ENCODE data around the gene GABRB3.

Gene GABRB3

GRCh38 chr15:26772154-26773066 is at the start of gene GABRB3:
GABRB3 (minus strand) TSS chr15:26773066.
- DNase-seq: no peak

GRCh38 chr15:26807517-26808427 is 34.9 kb upstream of the GABRB3 start:
- DNase-seq: no peak

DNA sequence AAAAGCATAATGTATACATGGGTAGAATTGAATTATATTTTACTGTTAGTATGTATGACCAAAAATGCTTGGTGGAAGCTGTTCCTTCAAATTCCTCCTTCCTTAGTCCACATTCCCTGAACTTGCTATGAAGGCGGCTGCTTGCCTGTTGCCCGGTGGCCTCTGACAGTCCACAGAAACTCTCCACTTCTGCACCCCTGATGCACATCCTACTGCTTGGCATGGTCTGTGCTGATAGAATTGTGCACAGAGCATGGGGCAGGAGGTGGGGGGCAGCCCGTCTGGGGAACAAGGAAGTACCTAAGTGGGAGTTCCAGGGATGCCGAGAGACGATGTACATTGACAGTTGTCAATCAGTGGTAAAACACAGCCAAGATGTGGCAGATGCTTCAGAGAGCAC is 33.7 kb upstream of the GABRB3 start:
- DNase-seq: no peak

DNA sequence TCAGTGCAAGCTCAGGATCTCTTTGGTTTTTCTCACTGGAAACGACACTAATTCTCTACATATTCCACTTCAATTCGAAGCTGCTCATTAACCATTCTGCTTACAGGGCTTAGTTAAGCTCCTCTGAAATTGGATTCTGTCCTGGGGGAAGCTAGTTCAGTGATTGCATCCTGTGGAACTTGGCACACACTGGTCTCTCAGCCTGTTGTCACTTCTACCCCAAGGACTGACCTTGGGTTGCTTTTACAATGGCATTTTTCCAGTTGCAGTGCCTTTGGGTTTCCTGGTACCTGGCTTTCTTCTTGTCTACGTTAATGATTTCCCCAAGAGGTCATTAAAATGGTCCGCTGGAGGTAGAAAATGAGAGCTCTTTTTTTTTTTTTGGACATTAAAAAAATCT is 33.3 kb upstream of the GABRB3 start:
- no peak for DNase-seq

- DNase-seq: no peak
These were observed 32.6 kb upstream of the GABRB3 start for GRCh38 chr15:26805470-26805869.

DNA sequence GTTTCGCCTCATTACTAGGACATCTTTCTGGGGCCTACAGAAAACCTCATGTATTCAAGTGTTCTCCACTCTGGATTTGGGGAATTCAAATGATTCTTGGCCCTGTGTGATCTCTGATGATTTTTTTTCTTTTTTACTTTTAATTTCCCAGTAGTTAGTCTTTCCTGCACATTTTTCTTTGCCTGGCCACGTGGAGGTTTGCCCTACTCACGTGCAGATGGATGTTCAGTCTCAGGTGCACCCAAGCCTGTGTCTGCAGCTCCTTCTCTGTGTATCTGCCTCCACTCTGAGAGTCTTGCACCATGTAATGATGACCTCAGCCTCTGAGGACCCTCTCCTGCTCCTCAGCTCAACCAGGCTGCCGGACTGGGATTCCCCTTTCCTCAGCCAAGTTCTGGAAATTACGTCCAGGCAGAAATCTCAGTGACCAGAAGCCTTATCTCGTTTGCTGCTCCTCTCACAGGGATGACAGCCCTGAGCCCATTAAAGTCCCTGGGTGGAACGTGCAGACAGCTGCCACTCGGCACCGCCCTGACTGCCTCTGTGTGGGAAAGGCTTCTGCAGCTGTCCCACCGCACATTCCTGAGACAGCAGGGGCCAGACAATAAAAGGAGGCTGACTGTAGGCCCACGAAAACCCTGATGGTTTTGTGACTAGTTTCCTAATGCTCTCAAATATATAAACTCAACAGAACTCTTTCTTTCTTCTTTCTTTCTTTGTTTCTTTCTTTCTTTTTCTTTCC is 31.4 kb upstream of the GABRB3 start:
- no peak for DNase-seq

DNA sequence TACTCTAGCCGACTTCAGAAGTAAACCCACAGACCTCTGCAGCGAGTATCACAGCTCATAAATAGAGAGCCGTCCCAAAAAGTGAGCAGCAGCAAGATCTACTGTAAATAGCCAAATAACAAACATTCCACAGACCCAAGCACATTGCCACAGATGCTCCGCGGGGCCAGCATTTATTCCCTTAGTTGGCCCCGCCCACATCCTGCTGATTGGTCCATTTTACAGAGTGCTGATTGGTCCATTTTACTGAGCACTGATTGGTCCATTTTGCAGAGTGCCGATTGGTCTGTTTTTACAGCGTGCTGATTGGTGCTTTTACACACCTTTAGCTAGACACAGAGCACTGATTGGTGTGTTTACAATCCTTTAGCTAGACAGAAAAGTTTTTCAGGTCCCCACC is 17.3 kb upstream of the GABRB3 start:
- DNase-seq: no peak

GRCh38 chr15:26781816-26782215 is 8.9 kb upstream of the GABRB3 start:
- no peak for DNase-seq

GRCh38 chr15:26773917-26774316 is 1.1 kb upstream of the GABRB3 start:
- no peak for DNase-seq

DNA sequence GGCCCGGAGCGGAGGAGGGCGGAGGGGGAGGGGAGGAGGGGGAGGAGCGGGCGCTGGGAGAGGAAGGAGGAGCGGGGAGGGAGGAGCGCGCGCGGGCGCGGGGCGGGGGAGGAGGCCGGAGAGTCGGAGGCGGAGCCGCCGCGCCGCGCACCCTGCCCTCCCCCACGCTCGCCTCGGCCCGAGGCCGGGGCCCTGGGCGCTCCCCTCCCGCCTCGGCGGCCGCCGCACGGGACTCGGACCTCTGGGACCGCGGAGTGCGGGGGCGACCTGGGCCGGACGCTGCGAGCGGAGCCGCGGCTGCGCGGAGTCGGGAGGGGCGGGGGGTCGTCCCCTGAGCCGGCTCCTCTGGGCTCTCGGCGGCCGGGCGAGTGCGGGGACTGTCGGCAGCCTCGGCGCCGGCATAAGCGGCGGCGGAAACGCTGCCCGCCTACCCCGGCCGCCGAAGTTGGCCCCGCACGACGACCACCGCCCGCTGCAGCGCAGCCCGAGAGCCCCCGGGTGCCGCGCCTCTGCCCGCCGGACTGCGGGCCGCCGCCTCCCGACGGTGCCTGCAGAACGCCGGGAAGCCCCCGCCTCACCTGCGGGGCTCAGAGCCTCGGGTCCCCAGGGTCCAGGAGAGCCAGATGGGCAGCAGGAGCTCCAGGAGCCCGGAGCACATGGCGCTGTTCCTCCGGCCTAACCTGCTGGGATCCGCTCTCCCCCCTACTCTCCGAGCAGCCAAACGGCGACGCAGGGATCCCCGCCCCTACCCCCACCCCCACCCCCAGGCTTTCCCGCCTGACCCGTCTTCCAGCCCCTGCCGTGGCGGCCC is 406 bp upstream of the GABRB3 start:
- peak; percentile 18 to 65 for DNase-seq

DNA sequence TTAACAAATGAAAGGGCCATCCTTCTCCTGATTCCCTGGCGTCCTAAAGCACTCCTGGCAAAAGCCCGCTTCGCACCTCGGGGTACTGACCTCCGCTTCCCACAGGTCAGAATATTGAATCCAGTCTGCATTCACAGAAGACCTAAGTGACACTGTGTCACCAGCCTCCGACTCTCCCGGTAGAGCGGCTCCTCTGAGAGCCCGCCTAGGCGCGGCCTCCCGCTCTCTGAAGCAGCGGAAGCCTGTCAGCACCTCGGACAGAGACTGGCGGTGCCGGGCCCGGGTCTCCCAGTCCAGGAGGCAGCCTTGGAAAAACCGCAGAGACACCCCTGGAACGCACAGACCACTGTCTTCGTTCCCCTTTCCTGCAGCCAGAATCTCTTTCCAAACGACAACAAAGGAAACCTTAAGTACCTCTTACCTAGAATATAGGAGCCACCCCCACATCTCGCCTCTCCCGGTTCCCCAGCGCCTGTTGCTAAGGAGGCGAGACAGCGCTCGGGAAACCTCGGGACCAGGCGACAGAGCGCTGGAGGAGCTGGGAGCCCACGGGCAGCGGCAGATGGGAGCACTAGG is 1.2 kb downstream of the GABRB3 start:
- DNase-seq: no peak

DNA sequence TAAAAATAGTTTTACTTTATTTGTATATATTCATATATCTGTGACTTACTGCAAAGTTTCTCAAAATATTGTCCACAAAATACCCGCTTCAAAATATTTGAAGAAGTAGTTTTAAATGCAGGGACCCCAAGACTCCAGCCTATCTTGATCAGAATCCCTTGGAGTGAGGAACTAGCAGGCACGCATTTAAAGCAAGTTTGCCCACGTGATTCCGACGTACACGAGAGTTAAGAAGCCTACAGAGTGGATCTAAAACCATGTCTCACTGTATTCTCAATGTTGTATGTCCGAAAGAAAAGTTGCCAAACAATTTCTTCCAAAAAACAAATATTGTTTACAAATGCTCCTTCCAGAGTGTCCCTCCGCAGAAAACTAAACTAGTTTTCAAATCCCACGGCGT is 1.7 kb downstream of the GABRB3 start:
- DNase-seq: no peak

DNA sequence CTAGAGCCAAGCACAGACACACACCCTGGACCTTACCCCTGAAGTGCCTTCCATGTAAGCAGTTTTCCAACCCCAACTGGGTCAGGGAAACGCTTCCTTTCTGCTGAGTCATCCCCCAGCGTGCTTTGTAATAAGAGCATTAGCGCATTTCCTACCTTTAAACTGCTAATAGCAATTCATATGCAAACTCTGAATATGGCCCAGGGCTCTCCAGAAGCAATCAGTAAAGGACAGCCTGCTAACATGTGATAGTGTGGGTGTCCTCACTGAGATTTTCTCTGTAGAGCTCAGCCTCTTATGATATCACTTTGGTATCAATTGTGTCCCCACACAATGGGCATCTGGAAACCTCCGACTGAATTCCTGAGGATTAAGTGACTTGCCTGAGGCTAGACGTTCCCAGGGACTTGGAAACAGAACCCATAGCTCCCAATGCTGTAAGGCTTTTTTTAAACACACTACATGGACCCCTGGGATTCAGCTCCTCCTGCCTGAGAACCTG is 5.6 kb downstream of the GABRB3 start:
- DNase-seq: no peak

GRCh38 chr15:26766262-26766661 is 6.6 kb downstream of the GABRB3 start:
- no peak for DNase-seq

- DNase-seq: no peak
These were observed 12.9 kb downstream of the GABRB3 start for GRCh38 chr15:26759986-26760385.

DNA sequence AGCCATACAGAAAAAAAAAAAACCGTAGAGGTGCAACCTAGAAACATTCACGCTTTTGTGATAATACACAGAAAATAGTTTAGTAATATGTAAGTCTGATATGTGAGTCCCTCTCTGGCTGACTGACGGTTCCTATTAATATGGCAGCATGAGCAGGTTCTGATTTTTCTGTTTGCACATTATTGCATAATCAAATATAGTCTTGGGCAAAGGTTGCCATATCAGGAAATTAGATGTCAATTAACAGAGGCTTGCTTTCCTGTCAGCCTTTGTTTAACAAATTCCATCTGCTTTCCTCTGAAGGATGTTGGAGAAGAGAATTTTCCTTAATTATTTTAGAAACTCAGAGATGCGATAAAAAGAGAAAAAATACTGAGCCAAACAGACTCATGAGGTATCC is 14.8 kb downstream of the GABRB3 start:
- no peak for DNase-seq

DNA sequence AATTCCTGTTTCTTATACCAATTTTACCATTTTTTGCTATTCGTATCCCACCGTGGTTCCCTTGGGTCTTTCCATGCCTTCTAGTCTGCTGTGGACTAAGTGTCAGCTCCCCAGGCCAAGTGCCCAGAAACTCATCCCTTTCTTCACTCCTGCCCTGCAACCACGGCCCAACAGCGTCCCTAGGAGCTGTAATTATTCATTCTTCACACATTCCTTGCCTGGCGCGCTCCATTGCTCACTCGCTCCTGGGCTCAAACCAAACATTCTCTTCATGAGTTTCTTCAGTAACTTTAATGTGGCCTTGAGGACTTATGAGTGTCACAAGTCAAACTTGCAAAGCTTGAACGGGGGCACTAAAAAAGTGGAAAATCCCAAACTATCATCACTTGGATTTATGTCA is 15.7 kb downstream of the GABRB3 start:
- no peak for DNase-seq

DNA sequence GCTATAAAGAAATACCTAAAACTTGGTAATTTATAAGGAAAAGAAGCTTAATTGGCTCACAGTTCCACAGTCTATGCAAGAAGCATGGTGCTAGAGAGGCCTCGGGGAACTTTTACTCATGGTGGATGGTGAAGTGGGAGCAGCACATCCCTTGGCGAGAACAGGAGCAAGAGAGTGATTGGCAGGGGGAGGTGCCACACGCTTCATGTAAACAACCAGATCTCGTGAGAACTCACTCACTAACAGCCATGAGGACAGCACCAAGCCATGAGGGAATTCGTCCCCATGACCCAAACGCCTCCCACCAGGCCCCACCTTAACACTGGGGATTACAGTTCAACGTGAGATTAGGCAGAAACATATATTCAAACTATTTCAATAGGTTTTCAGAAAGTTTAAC is 28.0 kb downstream of the GABRB3 start:
- no peak for DNase-seq

DNA sequence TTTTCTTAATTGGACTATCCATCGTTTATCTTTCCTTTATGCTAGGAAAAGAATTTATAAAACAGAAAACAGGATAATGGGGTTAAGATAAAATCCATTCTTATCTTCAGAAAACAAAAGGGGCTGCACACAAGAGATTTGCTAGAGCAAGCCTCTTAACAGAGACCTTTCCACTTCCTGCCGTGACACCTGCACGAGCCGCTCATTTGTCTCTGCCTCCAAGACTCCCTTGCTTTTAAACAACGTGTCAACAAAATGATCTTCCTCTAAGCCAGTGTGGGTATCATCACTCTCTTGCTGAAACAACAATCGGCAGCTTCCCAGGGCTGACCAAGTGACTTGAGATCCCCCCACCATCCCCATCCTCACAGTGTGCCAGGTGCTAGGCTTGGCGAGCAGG is 33.1 kb downstream of the GABRB3 start:
- DNase-seq: no peak

DNA sequence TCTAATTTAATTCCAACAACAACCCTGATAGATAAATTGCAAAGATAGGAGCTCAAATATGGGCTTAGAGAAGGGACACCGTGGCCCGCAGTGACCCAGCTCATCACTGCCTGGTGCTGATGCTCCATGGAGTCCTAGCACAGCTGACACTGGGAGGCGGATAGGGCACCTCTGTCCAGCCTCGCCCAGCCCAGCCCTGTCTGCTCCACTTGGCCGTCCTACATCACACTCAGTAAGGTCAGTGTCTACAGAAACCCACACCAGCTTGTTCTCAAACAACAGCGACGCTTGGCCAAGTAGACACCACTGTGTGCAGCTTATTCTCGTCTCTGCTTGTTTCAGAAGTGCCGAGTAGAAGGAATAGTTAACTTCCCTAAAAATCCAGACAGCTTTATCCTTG is 33.9 kb downstream of the GABRB3 start:
- DNase-seq: no peak

- DNase-seq: no peak
These were observed 36.2 kb downstream of the GABRB3 start for GRCh38 chr15:26736502-26737248.
